Measurements from ENCODE around the gene LIPT1. TPM values are rescaled to one million over a fixed set of nuclear protein-coding genes. Genes with fewer than 3 reads are reported as not detected.

LIPT1 gene
- total RNA-seq: not detected

GRCh38 chr2:99154643-99155536 lies at the start of gene LIPT1, which contains the start of gene TSGA10:
LIPT1 (plus strand) TSS chr2:99154967; CDS start chr2:99161958, 6,991 bp downstream.
TSGA10 (minus strand) TSS chr2:99154942; CDS start chr2:99109439, 45,503 bp downstream.
- intact Hi-C loops (cut with DNase I): loop anchor here (1.0 to 10.0 kb wide), 7 partner anchors 14 to 1490 kb away; partner anchors contain the start of genes ACTR1B, C2orf15, C2orf92 and COA5
- Histone ChIP-seq H3K27me3 (no peaks in the 10 kb centered on the region), H3K4me3 (peak within 1 kb of the TSS; percentile 72 to 73), H3K36me3 (peaks cover 12 to 18% of the 10 kb centered on the region in 2 donors), H3K27ac (peak within 1 kb of the TSS; percentile 83 to 84), H3K9me3 (no peaks in the 10 kb centered on the region), H3K4me1 (peaks cover 0 to 13% of the 10 kb centered on the region in 2 donors)
- DNase-seq (ENCODE audit: low spot score in 2 of 2): peak; percentile 74 to 95
- TF ChIP-seq CTCF (IDR thresholded peaks at IDR 0.05): peak in 1 of 3 experiments; percentile 10

GRCh38 chr2:99106913-99107312 lies 47.9 kb upstream of the LIPT1 start:
- intact Hi-C loops (cut with DNase I): no loop called here
- Histone ChIP-seq H3K36me3 (no peaks in the 10 kb centered on the region), H3K4me3 (no peak overlapping the region), H3K4me1 (no peaks in the 10 kb centered on the region), H3K9me3 (no peaks in the 10 kb centered on the region), H3K27ac (no peak overlapping the region), H3K27me3 (no peaks in the 10 kb centered on the region)
- no peak for DNase-seq (ENCODE audit: low spot score in 2 of 2)
- TF ChIP-seq CTCF (IDR thresholded peaks at IDR 0.05): no peak

- H3K9me3 ChIP-seq: no peaks in the 10 kb centered on the region
- intact Hi-C loops (cut with DNase I): no loop called here
- no peak overlapping the region for H3K4me3 ChIP-seq
- H3K4me1 ChIP-seq: no peaks in the 10 kb centered on the region
- H3K27me3 ChIP-seq: no peaks in the 10 kb centered on the region
- no peak for TF ChIP-seq CTCF (IDR thresholded peaks at IDR 0.05)
- DNase-seq (ENCODE audit: low spot score in 2 of 2): no peak
- no peak overlapping the region for H3K27ac ChIP-seq
- no peaks in the 10 kb centered on the region for H3K36me3 ChIP-seq
Observed at GRCh38 chr2:99111236-99111635, 43.5 kb upstream of the LIPT1 start.

GRCh38 chr2:99111945-99112344 lies 42.8 kb upstream of the LIPT1 start:
- no peak for DNase-seq (ENCODE audit: low spot score in 2 of 2)
- Histone ChIP-seq H3K9me3 (no peaks in the 10 kb centered on the region), H3K36me3 (no peaks in the 10 kb centered on the region), H3K27me3 (no peaks in the 10 kb centered on the region), H3K4me1 (no peaks in the 10 kb centered on the region), H3K27ac (no peak overlapping the region), H3K4me3 (no peak overlapping the region)
- intact Hi-C loops (cut with DNase I): no loop called here
- TF ChIP-seq CTCF (IDR thresholded peaks at IDR 0.05): no peak

- no peaks in the 10 kb centered on the region for H3K36me3 ChIP-seq
- no peaks in the 10 kb centered on the region for H3K27me3 ChIP-seq
- no peak for TF ChIP-seq CTCF (IDR thresholded peaks at IDR 0.05)
- H3K4me1 ChIP-seq: no peaks in the 10 kb centered on the region
- H3K9me3 ChIP-seq: no peaks in the 10 kb centered on the region
- H3K4me3 ChIP-seq: no peak overlapping the region
- no peak for DNase-seq (ENCODE audit: low spot score in 2 of 2)
- H3K27ac ChIP-seq: no peak overlapping the region
- intact Hi-C loops (cut with DNase I): no loop called here
Observed at GRCh38 chr2:99112617-99113016, 42.1 kb upstream of the LIPT1 start.

All from ascending aorta (tissue), 2 donors.